HepG2 (cell line): Measurements from ENCODE around the gene PDGFA. TPM values are rescaled to one million over a fixed set of nuclear protein-coding genes. Genes with fewer than 3 reads are reported as not detected.

Experiments used
- ATAC-seq: fragments of 200-7000 bp; cut with Tn5 transposase; 3 replicates; pipeline ENCODE4 v1.9.1; 2020; ENCODE audit warnings: mild to moderate bottlenecking, moderate library complexity
- BruUV-seq: library from RNA; stranded (reverse); fragments of 400-500 nt; replicated peaks from 2 replicates; lab custom pipeline; 2021; lab: Mats Ljungman, UMichigan
- CTCF ChIA-PET: fragments of 300-600 bp; formaldehyde crosslinking; extraction: SDS; loops from one replicate; lab custom pipeline; 2021; ENCODE audit warnings: low total read pairs, inconsistent platforms, low intra/inter-chr PET ratio; lab: Yijun Ruan, JAX
- POLR2A ChIA-PET: fragments of 350-600 bp; sonication (Branson Sonifier 250); formaldehyde crosslinking; loops from one replicate; lab custom pipeline; 2020; ENCODE audit warnings: antibody characterized with exemption, inconsistent platforms; lab: Yijun Ruan, JAX
- DNase-seq: peaks from one replicate; pipeline ENCODE4 v3.0.0-alpha.2; 2015; ENCODE audit warnings: low spot score
- FAIRE-seq: peaks from 3 replicates; lab custom pipeline; 2011; peaks lifted over from hg19 to GRCh38; lab: Jason Lieb, UNC
- H2AFZ ChIP-seq: one replicate; pipeline ENCODE4 v1.6.1; 2011; ENCODE audit warnings: low read length, inconsistent platforms
- H3K27ac ChIP-seq: fragments of 300-600 bp; 3 replicates; pipeline ENCODE4 v1.8.0; 2011; ENCODE audit warnings: mixed run types, mild to moderate bottlenecking, mixed read lengths, low read length, inconsistent platforms; ENCODE audit not compliant: insufficient read depth; ENCODE audit errors: extremely low read length
- H3K27me3 ChIP-seq, 2 experiments: fragments of 200-600 bp in 1 of 2; 2 replicates in 1 of 2; 3 replicates in 1 of 2; pipeline versions ENCODE4 v1.6.0 to v1.8.0; 2011; ENCODE audit warnings: low read length in 2 of 2, mild to moderate bottlenecking in 2 of 2, moderate library complexity in 2 of 2, inconsistent platforms in 1 of 2; ENCODE audit not compliant: insufficient read depth in 2 of 2, control insufficient read depth in 1 of 2
- H3K36me3 ChIP-seq, 2 experiments: fragments of 200-600 bp in 1 of 2; replicated peaks in 1 of 2; 2 replicates in 1 of 2; 3 replicates in 1 of 2; pipeline versions ENCODE4 v1.5.1 to v1.8.0; 2011; ENCODE audit warnings: low read length in 2 of 2, inconsistent platforms in 1 of 2; ENCODE audit not compliant: insufficient read depth in 2 of 2, control insufficient read depth in 1 of 2
- H3K4me1 ChIP-seq: 2 replicates; pipeline ENCODE4 v1.5.1; 2012; ENCODE audit warnings: low read length, inconsistent platforms; ENCODE audit not compliant: insufficient read depth
- H3K4me2 ChIP-seq: 2 replicates; pipeline ENCODE4 v1.6.0; 2011; ENCODE audit warnings: low read depth, low read length, inconsistent platforms
- H3K4me3 ChIP-seq, 3 experiments: fragments of 200-600 bp in 1 of 3; sonication (generic), shearing (Covaris generic) in 1 of 3; replicated peaks in 1 of 3; 2 replicates each; pipeline ENCODE4 v1.5.1; 2011 to 2016; ENCODE audit warnings: low read length in 3 of 3, inconsistent platforms in 2 of 3, low read depth in 2 of 3, mild to moderate bottlenecking in 2 of 3, control low read depth in 1 of 3, mixed read lengths in 1 of 3; ENCODE audit not compliant: insufficient read depth in 1 of 3
- H3K79me2 ChIP-seq: one replicate; pipeline ENCODE4 v1.6.1; 2011; ENCODE audit warnings: low read length, inconsistent platforms; ENCODE audit not compliant: insufficient read depth
- H3K9ac ChIP-seq: 2 replicates; pipeline ENCODE4 v1.6.0; 2011; ENCODE audit warnings: mild to moderate bottlenecking, low read depth, low read length, inconsistent platforms; ENCODE audit not compliant: insufficient read depth
- H3K9me3 ChIP-seq: 2 replicates; pipeline ENCODE4 v1.5.1; 2012; ENCODE audit warnings: mild to moderate bottlenecking, low read length
- H4K20me1 ChIP-seq: 2 replicates; pipeline ENCODE4 v1.6.0; 2011; ENCODE audit warnings: inconsistent platforms, mild to moderate bottlenecking, low read length, moderate library complexity; ENCODE audit not compliant: insufficient read depth
- BORCS8-MEF2B ChIP-seq: sonication (generic); formaldehyde crosslinking; IDR thresholded peaks from 2 replicates; pipeline ENCODE4 v1.8.0; 2022; ENCODE audit warnings: mild to moderate bottlenecking, missing genetic modification reagents
- FOXA1 ChIP-seq, 2 experiments: fragments of 450-650 bp in 1 of 2; sonication (generic) in 1 of 2; formaldehyde crosslinking in 1 of 2; IDR thresholded peaks; 2 replicates each; pipeline versions ENCODE4 v1.4.0 to v1.6.1; 2016 to 2020; ENCODE audit warnings: missing genetic modification reagents in 1 of 2
- HNRNPL ChIP-seq: fragments of 200-400 bp; formaldehyde crosslinking; IDR thresholded peaks from 2 replicates; pipeline ENCODE4 v1.6.1; 2017; ENCODE audit warnings: mild to moderate bottlenecking, low read depth, low read length
- MAFF ChIP-seq: IDR thresholded peaks from 2 replicates; pipeline ENCODE4 v1.6.1; 2011; ENCODE audit warnings: low read depth, low read length, improper control_type of control experiment
- NONO ChIP-seq, 2 experiments: fragments of 450-650 bp in 1 of 2; sonication (generic) in 1 of 2; formaldehyde crosslinking in 1 of 2; IDR thresholded peaks in 1 of 2; conservative IDR thresholded peaks in 1 of 2; 2 replicates each; pipeline versions ENCODE4 v1.6.1 to v1.8.0; 2017 to 2022; ENCODE audit warnings: mild to moderate bottlenecking in 1 of 2, missing genetic modification reagents in 1 of 2, moderate library complexity in 1 of 2
- NR3C1 ChIP-seq: sonication (generic); formaldehyde crosslinking; IDR thresholded peaks from 2 replicates; pipeline ENCODE4 v1.4.0; 2020; ENCODE audit warnings: missing genetic modification reagents
- PPARG ChIP-seq: conservative IDR thresholded peaks from 2 replicates; pipeline ENCODE4 v1.6.1; 2016; ENCODE audit warnings: missing biosample characterization, missing genetic modification reagents
- SRSF1 ChIP-seq: fragments of 200-400 bp; formaldehyde crosslinking; optimal IDR thresholded peaks from 2 replicates; pipeline ENCODE3; 2017; ENCODE audit warnings: mild to moderate bottlenecking, low read depth, low read length, moderate library complexity
- TEAD3 ChIP-seq: optimal IDR thresholded peaks from 2 replicates; pipeline ENCODE3; 2016; ENCODE audit warnings: borderline replicate concordance
- ZBTB7B ChIP-seq: sonication (generic); formaldehyde crosslinking; IDR thresholded peaks from 2 replicates; pipeline ENCODE4 v1.4.0; 2020; ENCODE audit warnings: missing genetic modification reagents
- ZNF367 ChIP-seq: sonication (generic); formaldehyde crosslinking; IDR thresholded peaks from 2 replicates; pipeline ENCODE4 v1.4.0; 2020; ENCODE audit warnings: missing genetic modification reagents, borderline replicate concordance
- ZNF430 ChIP-seq: sonication (generic); formaldehyde crosslinking; IDR thresholded peaks from 2 replicates; pipeline ENCODE4 v1.9.0; 2021; ENCODE audit warnings: mild to moderate bottlenecking, missing genetic modification reagents
- WGBS: methylation state at CpG from one replicate; pipeline ENCODE4 v1.1.6; 2017; ENCODE audit warnings: low lambda C conversion rate; 5-methylcytosine and 5-hydroxymethylcytosine counted together
- in situ Hi-C: cut with HindIII; loops from 2 replicates; pipeline ENCODE4 v1.10.0; 2017; ENCODE audit warnings: low pct_unique_long_range_greater_than_20kb; ENCODE audit not compliant: extremely low pct_ligation_motif_present
- intact Hi-C: fragments of 100-400 bp; cut with micrococcal nuclease; formaldehyde crosslinking; loops from one replicate; pipeline ENCODE4 v1.10.0; 2022; ENCODE audit not compliant: unreplicated experiment
- polyA plus RNA-seq, 8 experiments: library from polyadenylated mRNA; depleted of rRNA in 3 of 8; stranded (reverse) in 7 of 8; unstranded in 1 of 8; fragments of >200 nt; fragmentation: Illumina TruSeq in 4 of 8; extraction: Trizol in 4 of 8; gene quantifications; 2 replicates each; pipeline versions ENCODE4 v1.2.1 to v1.2.3, GENCODE V29; 2011 to 2016; ENCODE audit warnings: low read depth in 4 of 8, missing spikeins in 1 of 8, mixed read lengths in 1 of 8; ENCODE audit not compliant: insufficient read depth in 1 of 8
- total RNA-seq, 5 experiments: library from RNA; depleted of rRNA; stranded (reverse); fragments of >200 nt; fragmentation: Illumina TruSeq; extraction: Trizol; gene quantifications; 2 replicates each; pipeline ENCODE4 v1.2.3, GENCODE V29; 2016; ENCODE audit warnings: low read depth in 1 of 5
- TF ChIP-seq, protein P1 (sequence below): sonication (generic); formaldehyde crosslinking; IDR thresholded peaks from 2 replicates; pipeline ENCODE4 v1.5.0; 2020; ENCODE audit warnings: mild to moderate bottlenecking, missing genetic modification reagents, moderate library complexity
- TF ChIP-seq, protein P2 (sequence below): fragments of 450-650 bp; IDR thresholded peaks from 2 replicates; pipeline ENCODE4 v1.6.1; 2016
- TF ChIP-seq, protein P3 (sequence below): sonication (generic); formaldehyde crosslinking; IDR thresholded peaks from 2 replicates; pipeline ENCODE4 v1.5.1; 2020; ENCODE audit warnings: mild to moderate bottlenecking, missing genetic modification reagents, moderate library complexity

The PDGFA gene
- total and polyA plus RNA-seq, 2 of the 13 experiments (the other 11 are each of a cell fraction or from before 2014, with no cell fraction given), result 1.5 to 3.4 TPM

DNA sequence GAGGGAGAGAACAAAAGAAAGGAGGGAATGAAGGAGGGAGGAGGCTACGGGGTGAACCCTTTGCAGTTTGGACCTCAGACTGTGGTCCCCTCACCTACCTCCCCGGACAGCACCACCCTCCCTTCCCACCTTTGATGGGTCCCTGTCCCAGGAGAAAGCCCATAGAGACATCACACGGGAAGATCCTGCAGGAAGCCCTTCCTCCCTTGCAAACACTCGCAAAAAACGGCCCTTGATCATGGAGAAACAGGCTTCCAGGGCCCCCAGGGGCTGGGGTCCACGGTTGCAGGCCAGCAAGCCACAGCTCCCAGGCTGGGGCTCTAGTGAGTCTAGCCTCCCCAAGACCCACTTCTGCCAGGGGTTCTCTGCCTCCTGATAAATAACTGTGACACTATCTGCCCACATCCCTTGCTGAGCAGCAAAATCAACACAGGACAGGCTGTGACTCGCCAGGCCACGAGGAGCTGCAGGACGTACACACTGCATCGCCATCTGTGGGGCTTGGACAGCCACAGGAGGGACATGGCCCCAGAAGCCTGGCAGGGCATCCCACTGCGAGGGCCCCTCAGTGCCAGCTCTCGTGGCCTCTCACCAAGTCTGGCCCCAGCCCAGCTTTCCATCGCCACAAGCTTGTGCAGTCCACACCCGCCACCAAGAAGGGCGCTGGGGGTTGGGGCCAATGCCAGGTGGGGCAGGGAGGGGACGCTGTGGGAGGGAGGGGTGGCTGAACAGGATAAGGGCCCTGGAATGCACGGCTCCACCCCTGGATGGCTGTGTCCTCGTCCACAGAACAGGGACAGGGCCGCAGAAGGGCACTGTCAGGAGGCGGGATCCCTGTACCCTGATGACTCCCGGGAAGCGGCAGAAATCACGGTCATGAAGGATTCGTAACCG is 34.2 kb downstream of the PDGFA start:
- Histone ChIP-seq H4K20me1 (no peaks in the 10 kb centered on the region), H3K4me3 (peak overlapping the region in 2 of 3 experiments; percentile 13 to 53; a peak in 2 of 6 replicates), H3K9me3 (no peaks in the 10 kb centered on the region), H3K36me3 (no peaks in the 10 kb centered on the region), H2AFZ (no peak overlapping the region), H3K27me3 (peaks cover 2 to 10% of the 10 kb centered on the region in 2 experiments; a peak in 4 of 5 replicates), H3K27ac (no peak overlapping the region), H3K79me2 (no peaks in the 10 kb centered on the region), H3K4me1 (peaks cover 64% of the 10 kb centered on the region), H3K4me2 (peak overlapping the region; percentile 74), H3K9ac (no peak overlapping the region; the same call in 1 of the 2 replicates)
- BruUV-seq, result no TSS peak
- CTCF ChIA-PET, result no interaction called here
- in situ Hi-C loops (no loop called here), intact Hi-C loops (loop anchor here (10.0 kb wide), 1 partner anchor 51 kb away; no protein-coding TSS in a partner anchor)
- no peak for FAIRE-seq
- ATAC-seq, result peak; percentile 57
- POLR2A ChIA-PET, result interaction anchor here (0.7 to 2.5 kb wide), 2 partner anchors 13 to 34 kb away, joined by 3 to 9 read pairs; partner anchors contain the start of gene PDGFA
- WGBS, result 3% methylated on average over 12 of the region's 25 CpGs
- DNase-seq, result no peak
- TF ChIP-seq, protein P1, sequence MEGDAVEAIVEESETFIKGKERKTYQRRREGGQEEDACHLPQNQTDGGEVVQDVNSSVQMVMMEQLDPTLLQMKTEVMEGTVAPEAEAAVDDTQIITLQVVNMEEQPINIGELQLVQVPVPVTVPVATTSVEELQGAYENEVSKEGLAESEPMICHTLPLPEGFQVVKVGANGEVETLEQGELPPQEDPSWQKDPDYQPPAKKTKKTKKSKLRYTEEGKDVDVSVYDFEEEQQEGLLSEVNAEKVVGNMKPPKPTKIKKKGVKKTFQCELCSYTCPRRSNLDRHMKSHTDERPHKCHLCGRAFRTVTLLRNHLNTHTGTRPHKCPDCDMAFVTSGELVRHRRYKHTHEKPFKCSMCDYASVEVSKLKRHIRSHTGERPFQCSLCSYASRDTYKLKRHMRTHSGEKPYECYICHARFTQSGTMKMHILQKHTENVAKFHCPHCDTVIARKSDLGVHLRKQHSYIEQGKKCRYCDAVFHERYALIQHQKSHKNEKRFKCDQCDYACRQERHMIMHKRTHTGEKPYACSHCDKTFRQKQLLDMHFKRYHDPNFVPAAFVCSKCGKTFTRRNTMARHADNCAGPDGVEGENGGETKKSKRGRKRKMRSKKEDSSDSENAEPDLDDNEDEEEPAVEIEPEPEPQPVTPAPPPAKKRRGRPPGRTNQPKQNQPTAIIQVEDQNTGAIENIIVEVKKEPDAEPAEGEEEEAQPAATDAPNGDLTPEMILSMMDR (CRISPR knock-in tag), result 0 out of 2 replicates have a peak, but pooled peaks have one; percentile 6
- TF ChIP-seq ZNF430 (CRISPR knock-in tag) (no peak), ZNF367 (CRISPR knock-in tag) (no peak), NR3C1 (CRISPR knock-in tag) (no peak), ZBTB7B (CRISPR knock-in tag) (no peak), TEAD3 (CRISPR knock-in tag) (peak; percentile 68), FOXA1 (IDR thresholded peaks at IDR 0.05) (no peak), FOXA1 (CRISPR knock-in tag; IDR thresholded peaks at IDR 0.05) (peak; percentile 40; the same call in 1 of the 2 replicates), NONO (IDR thresholded peaks at IDR 0.05) (no peak), NONO (CRISPR knock-in tag; conservative IDR thresholded peaks at IDR 0.05) (0 out of 2 replicates have a peak, but pooled peaks have one; percentile 19), MAFF (no peak), HNRNPL (peak; percentile 67; the same call in 1 of the 2 replicates), SRSF1 (peak; percentile 7), PPARG (CRISPR knock-in tag) (no peak), BORCS8-MEF2B (no peak)
- TF ChIP-seq, protein P2, sequence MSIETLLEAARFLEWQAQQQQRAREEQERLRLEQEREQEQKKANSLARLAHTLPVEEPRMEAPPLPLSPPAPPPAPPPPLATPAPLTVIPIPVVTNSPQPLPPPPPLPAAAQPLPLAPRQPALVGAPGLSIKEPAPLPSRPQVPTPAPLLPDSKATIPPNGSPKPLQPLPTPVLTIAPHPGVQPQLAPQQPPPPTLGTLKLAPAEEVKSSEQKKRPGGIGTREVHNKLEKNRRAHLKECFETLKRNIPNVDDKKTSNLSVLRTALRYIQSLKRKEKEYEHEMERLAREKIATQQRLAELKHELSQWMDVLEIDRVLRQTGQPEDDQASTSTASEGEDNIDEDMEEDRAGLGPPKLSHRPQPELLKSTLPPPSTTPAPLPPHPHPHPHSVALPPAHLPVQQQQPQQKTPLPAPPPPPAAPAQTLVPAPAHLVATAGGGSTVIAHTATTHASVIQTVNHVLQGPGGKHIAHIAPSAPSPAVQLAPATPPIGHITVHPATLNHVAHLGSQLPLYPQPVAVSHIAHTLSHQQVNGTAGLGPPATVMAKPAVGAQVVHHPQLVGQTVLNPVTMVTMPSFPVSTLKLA, result no peak
- TF ChIP-seq, protein P3, sequence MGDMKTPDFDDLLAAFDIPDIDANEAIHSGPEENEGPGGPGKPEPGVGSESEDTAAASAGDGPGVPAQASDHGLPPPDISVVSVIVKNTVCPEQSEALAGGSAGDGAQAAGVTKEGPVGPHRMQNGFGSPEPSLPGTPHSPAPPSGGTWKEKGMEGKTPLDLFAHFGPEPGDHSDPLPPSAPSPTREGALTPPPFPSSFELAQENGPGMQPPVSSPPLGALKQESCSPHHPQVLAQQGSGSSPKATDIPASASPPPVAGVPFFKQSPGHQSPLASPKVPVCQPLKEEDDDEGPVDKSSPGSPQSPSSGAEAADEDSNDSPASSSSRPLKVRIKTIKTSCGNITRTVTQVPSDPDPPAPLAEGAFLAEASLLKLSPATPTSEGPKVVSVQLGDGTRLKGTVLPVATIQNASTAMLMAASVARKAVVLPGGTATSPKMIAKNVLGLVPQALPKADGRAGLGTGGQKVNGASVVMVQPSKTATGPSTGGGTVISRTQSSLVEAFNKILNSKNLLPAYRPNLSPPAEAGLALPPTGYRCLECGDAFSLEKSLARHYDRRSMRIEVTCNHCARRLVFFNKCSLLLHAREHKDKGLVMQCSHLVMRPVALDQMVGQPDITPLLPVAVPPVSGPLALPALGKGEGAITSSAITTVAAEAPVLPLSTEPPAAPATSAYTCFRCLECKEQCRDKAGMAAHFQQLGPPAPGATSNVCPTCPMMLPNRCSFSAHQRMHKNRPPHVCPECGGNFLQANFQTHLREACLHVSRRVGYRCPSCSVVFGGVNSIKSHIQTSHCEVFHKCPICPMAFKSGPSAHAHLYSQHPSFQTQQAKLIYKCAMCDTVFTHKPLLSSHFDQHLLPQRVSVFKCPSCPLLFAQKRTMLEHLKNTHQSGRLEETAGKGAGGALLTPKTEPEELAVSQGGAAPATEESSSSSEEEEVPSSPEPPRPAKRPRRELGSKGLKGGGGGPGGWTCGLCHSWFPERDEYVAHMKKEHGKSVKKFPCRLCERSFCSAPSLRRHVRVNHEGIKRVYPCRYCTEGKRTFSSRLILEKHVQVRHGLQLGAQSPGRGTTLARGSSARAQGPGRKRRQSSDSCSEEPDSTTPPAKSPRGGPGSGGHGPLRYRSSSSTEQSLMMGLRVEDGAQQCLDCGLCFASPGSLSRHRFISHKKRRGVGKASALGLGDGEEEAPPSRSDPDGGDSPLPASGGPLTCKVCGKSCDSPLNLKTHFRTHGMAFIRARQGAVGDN, result peak; percentile 11; the same call in 1 of the 2 replicates
